Neural cell (in vitro differentiated cells): Measurements from ENCODE around the gene PRKCE. TPM values are rescaled to one million over a fixed set of nuclear protein-coding genes. Genes with fewer than 3 reads are reported as not detected.

ENCODE experiments used
- H2AFZ ChIP-seq: fragments of 200-600, 300-800 bp; sonication (generic), shearing (Covaris generic); 2 replicates; pipeline ENCODE4 v1.6.0; 2014; ENCODE audit warnings: low read depth, mild to moderate bottlenecking, antibody characterized with exemption, low read length, moderate library complexity
- H3F3A ChIP-seq: fragments of 200-600 bp; shearing (Covaris generic); 2 replicates; pipeline ENCODE4 v1.6.1; 2016; ENCODE audit warnings: mild to moderate bottlenecking, moderate library complexity, mixed read lengths, antibody characterized with exemption, low read length; ENCODE audit not compliant: insufficient read depth, poor library complexity, severe bottlenecking
- H3K27ac ChIP-seq: fragments of 200-600, 300-800 bp; sonication (generic), shearing (Covaris generic); 2 replicates; pipeline ENCODE4 v1.5.1; 2014; ENCODE audit warnings: mild to moderate bottlenecking, low read length, moderate library complexity
- H3K27me3 ChIP-seq: fragments of 300-800, 200-600 bp; sonication (generic), shearing (Covaris generic); 2 replicates; pipeline ENCODE4 v1.6.0; 2014; ENCODE audit warnings: mild to moderate bottlenecking, low read depth, low read length, moderate library complexity; ENCODE audit not compliant: insufficient read depth
- H3K36me3 ChIP-seq: fragments of 300-800, 200-600 bp; sonication (generic), shearing (Covaris generic); 2 replicates; pipeline ENCODE4 v1.5.1; 2014; ENCODE audit warnings: mild to moderate bottlenecking, antibody characterized with exemption, low read length, moderate library complexity; ENCODE audit not compliant: insufficient read depth
- H3K4me2 ChIP-seq: fragments of 300-800, 200-600 bp; sonication (generic), shearing (Covaris generic); 2 replicates; pipeline ENCODE4 v1.6.0; 2014; ENCODE audit warnings: mild to moderate bottlenecking, low read length
- H3K4me3 ChIP-seq: fragments of 300-800, 200-600 bp; sonication (generic), shearing (Covaris generic); 2 replicates; pipeline ENCODE4 v1.5.1; 2014; ENCODE audit warnings: mild to moderate bottlenecking, low read length, moderate library complexity
- H3K79me2 ChIP-seq: fragments of 200-600 bp; shearing (Covaris generic); replicated peaks from 2 replicates; pipeline ENCODE4 v1.6.0; 2014; ENCODE audit warnings: mild to moderate bottlenecking, low read length, moderate library complexity; ENCODE audit not compliant: insufficient read depth
- H3K9ac ChIP-seq: fragments of 300-800, 200-600 bp; sonication (generic), shearing (Covaris generic); 2 replicates; pipeline ENCODE4 v1.6.1; 2016; ENCODE audit warnings: mild to moderate bottlenecking, low read length, mixed read lengths
- H3K9me2 ChIP-seq: fragments of 200-600 bp; shearing (Covaris generic); 2 replicates; pipeline ENCODE4 v1.6.1; 2016; ENCODE audit warnings: mild to moderate bottlenecking, low read length, mixed read lengths; ENCODE audit not compliant: insufficient read depth
- H3K9me3 ChIP-seq: fragments of 200-600, 300-800 bp; sonication (generic), shearing (Covaris generic); 2 replicates; pipeline ENCODE4 v1.6.1; 2016; ENCODE audit warnings: mild to moderate bottlenecking, mixed run types, low read length, moderate library complexity, mixed read lengths
- H4K20me1 ChIP-seq: fragments of 200-600 bp; shearing (Covaris generic); 2 replicates; pipeline ENCODE4 v1.6.1; 2016; ENCODE audit warnings: mild to moderate bottlenecking, mixed run types; ENCODE audit not compliant: insufficient read depth
- CTCF ChIP-seq: fragments of 450-650 bp; IDR thresholded peaks from 2 replicates; pipeline ENCODE4 v1.5.1; 2014; ENCODE audit warnings: antibody characterized with exemption, mild to moderate bottlenecking, moderate library complexity; ENCODE audit not compliant: poor library complexity, severe bottlenecking
- EP300 ChIP-seq: fragments of 450-650 bp; conservative IDR thresholded peaks from 2 replicates; pipeline ENCODE4 v1.6.1; 2014; ENCODE audit warnings: antibody characterized with exemption, mild to moderate bottlenecking, moderate library complexity; ENCODE audit not compliant: poor library complexity, severe bottlenecking
- EZH2 ChIP-seq: fragments of 200-600, 300-800 bp; shearing (Covaris generic), sonication (generic); IDR thresholded peaks from 2 replicates; pipeline ENCODE4 v1.6.1; 2014; ENCODE audit warnings: antibody characterized with exemption, low read length, borderline replicate concordance, mild to moderate bottlenecking; ENCODE audit not compliant: insufficient read depth, poor library complexity, severe bottlenecking
- MXI1 ChIP-seq: fragments of 450-650 bp; conservative IDR thresholded peaks from 2 replicates; pipeline ENCODE4 v1.6.1; 2014; ENCODE audit warnings: antibody characterized with exemption, mild to moderate bottlenecking; ENCODE audit not compliant: poor library complexity, severe bottlenecking
- POLR2AphosphoS5 ChIP-seq: IDR thresholded peaks from 2 replicates; pipeline ENCODE4 v1.6.1; 2012
- RAD21 ChIP-seq: fragments of 450-650 bp; conservative IDR thresholded peaks from 2 replicates; pipeline ENCODE4 v1.6.1; 2014; ENCODE audit warnings: antibody characterized with exemption, mild to moderate bottlenecking, moderate library complexity
- REST ChIP-seq: IDR thresholded peaks from 2 replicates; pipeline ENCODE4 v1.6.1; 2012; ENCODE audit warnings: borderline replicate concordance
- SMC3 ChIP-seq: fragments of 450-650 bp; conservative IDR thresholded peaks from 2 replicates; pipeline ENCODE4 v1.6.1; 2014; ENCODE audit warnings: antibody characterized with exemption, mild to moderate bottlenecking, moderate library complexity; ENCODE audit not compliant: poor library complexity
- TAF1 ChIP-seq: IDR thresholded peaks from 2 replicates; pipeline ENCODE4 v1.6.1; 2012; ENCODE audit warnings: low read depth
- polyA plus RNA-seq: library from polyadenylated mRNA; depleted of rRNA; stranded (reverse); fragments of >200 nt; gene quantifications from 2 replicates; pipeline ENCODE4 v1.2.3, GENCODE V29; 2014

PRKCE gene
- polyA plus RNA-seq, 1 donor from 2014 or later: 5.4 TPM

- Histone ChIP-seq H3K27ac (no peak overlapping the region), H3F3A (no peaks in the 10 kb centered on the region), H3K4me2 (no peak overlapping the region), H3K27me3 (no peaks in the 10 kb centered on the region), H4K20me1 (no peaks in the 10 kb centered on the region), H3K4me3 (no peak overlapping the region), H3K36me3 (no peaks in the 10 kb centered on the region), H3K9me3 (no peaks in the 10 kb centered on the region), H3K9ac (no peak overlapping the region), H3K79me2 (no peaks in the 10 kb centered on the region), H3K9me2 (no peaks in the 10 kb centered on the region), H2AFZ (no peak overlapping the region)
- TF ChIP-seq TAF1 (no peak), SMC3 (no peak), RAD21 (no peak), MXI1 (no peak), CTCF (no peak)
Observed at GRCh38 chr2:45774688-45775244, 123.3 kb downstream of the PRKCE start.

- Histone ChIP-seq H3K9me2 (no peaks in the 10 kb centered on the region), H3K27me3 (no peaks in the 10 kb centered on the region), H3K27ac (no peak overlapping the region), H3K9me3 (no peaks in the 10 kb centered on the region), H3K4me3 (no peak overlapping the region), H3K79me2 (no peaks in the 10 kb centered on the region), H3F3A (no peaks in the 10 kb centered on the region), H3K4me2 (no peak overlapping the region), H3K9ac (no peak overlapping the region), H4K20me1 (no peaks in the 10 kb centered on the region), H3K36me3 (no peaks in the 10 kb centered on the region), H2AFZ (no peak overlapping the region)
- no peak for TF ChIP-seq EZH2
- TF ChIP-seq POLR2AphosphoS5: no peak
- no peak for TF ChIP-seq RAD21
- no peak for TF ChIP-seq SMC3
- no peak for TF ChIP-seq TAF1
Observed at GRCh38 chr2:45776160-45776955, 124.9 kb downstream of the PRKCE start.

- Histone ChIP-seq H3K9ac (no peak overlapping the region), H3K9me2 (no peaks in the 10 kb centered on the region), H2AFZ (no peak overlapping the region), H3K4me2 (no peak overlapping the region), H3F3A (no peaks in the 10 kb centered on the region), H4K20me1 (no peaks in the 10 kb centered on the region), H3K79me2 (no peaks in the 10 kb centered on the region), H3K27me3 (no peaks in the 10 kb centered on the region), H3K36me3 (no peaks in the 10 kb centered on the region), H3K27ac (no peak overlapping the region), H3K4me3 (no peak overlapping the region), H3K9me3 (no peaks in the 10 kb centered on the region)
- TF ChIP-seq TAF1: no peak
- no peak for TF ChIP-seq SMC3
- no peak for TF ChIP-seq CTCF
- TF ChIP-seq MXI1: no peak
- TF ChIP-seq RAD21: no peak
- no peak for TF ChIP-seq EP300
- TF ChIP-seq REST: no peak
- no peak for TF ChIP-seq EZH2
- no peak for TF ChIP-seq POLR2AphosphoS5
Observed at GRCh38 chr2:45777996-45778719, 126.7 kb downstream of the PRKCE start.
